Natural killer cell (primary cell): Measurements from ENCODE around the gene DOCK10. TPM values are rescaled to one million over a fixed set of nuclear protein-coding genes. Genes with fewer than 3 reads are reported as not detected.

Source experiments
- ATAC-seq, 3 donors: fragments of 150-1000 bp in 2 of 3; fragments of 200-7000 bp in 1 of 3; cut with Tn5 transposase; 1 replicate in 1 of 3; 2 replicates in 2 of 3; pipeline ENCODE4 v1.10.0; 2021; ENCODE audit warnings: mild to moderate bottlenecking in 2 of 3, moderate library complexity in 2 of 3
- DNase-seq, 2 donors: peaks; one replicate each; pipeline versions ENCODE4 v3.0.0 to v3.0.0-alpha.2; 2013 to 2021; ENCODE audit warnings: mixed read lengths in 1 of 2
- H3K27ac ChIP-seq: one replicate; pipeline ENCODE4 v1.5.1; 2013; ENCODE audit warnings: mild to moderate bottlenecking, low read length
- H3K27me3 ChIP-seq: one replicate; pipeline ENCODE4 v1.6.1; 2013; ENCODE audit warnings: low read length; ENCODE audit not compliant: control insufficient read depth, insufficient read depth
- H3K36me3 ChIP-seq: one replicate; pipeline ENCODE4 v1.6.1; 2013; ENCODE audit warnings: low read length; ENCODE audit not compliant: control insufficient read depth, insufficient read depth
- H3K4me1 ChIP-seq: one replicate; pipeline ENCODE4 v1.6.1; 2013; ENCODE audit warnings: low read length; ENCODE audit not compliant: control insufficient read depth, insufficient read depth
- H3K4me3 ChIP-seq: one replicate; pipeline ENCODE4 v1.5.1; 2013; ENCODE audit warnings: low read length
- H3K9me3 ChIP-seq: one replicate; pipeline ENCODE4 v1.6.1; 2013; ENCODE audit warnings: low read length; ENCODE audit not compliant: control insufficient read depth, insufficient read depth
- H3K27ac Mint-ChIP-seq, 2 donors: one replicate each; pipeline ENCODE4 v1.8.0; 2022; ENCODE audit warnings: mild to moderate bottlenecking in 2 of 2, mixed read lengths in 2 of 2, moderate library complexity in 1 of 2
- H3K27me3 Mint-ChIP-seq, 2 donors: one replicate each; pipeline ENCODE4 v1.8.0; 2022; ENCODE audit warnings: low read depth in 2 of 2, mixed read lengths in 2 of 2
- H3K36me3 Mint-ChIP-seq: one replicate; pipeline ENCODE4 v1.8.0; 2022; ENCODE audit warnings: mixed read lengths
- H3K4me1 Mint-ChIP-seq, 2 donors: one replicate each; pipeline ENCODE4 v1.8.0; 2022; ENCODE audit warnings: mixed read lengths in 2 of 2
- H3K4me3 Mint-ChIP-seq: one replicate; pipeline ENCODE4 v1.8.0; 2022; ENCODE audit warnings: mild to moderate bottlenecking, moderate library complexity, mixed read lengths
- H3K9me3 Mint-ChIP-seq, 2 donors: one replicate each; pipeline ENCODE4 v1.8.0; 2022; ENCODE audit warnings: mixed read lengths in 2 of 2
- CTCF ChIP-seq: fragments of 200-600 bp; IDR thresholded peaks from one replicate; pipeline ENCODE4 v1.8.0; 2022; ENCODE audit warnings: antibody characterized with exemption
- WGBS: methylation state at CpG from one replicate; pipeline ENCODE4 v1.1.7; 2013; ENCODE audit warnings: missing lambda C conversion rate; ENCODE audit not compliant: insufficient coverage; 5-methylcytosine and 5-hydroxymethylcytosine counted together
- intact Hi-C: fragments of 100-400 bp; cut with micrococcal nuclease; formaldehyde crosslinking; loops from one replicate; pipeline ENCODE4 v1.14.2; 2022
- total RNA-seq, 4 donors: library from RNA; stranded (reverse); fragments of 120-200 nt in 1 of 4; gene quantifications; one replicate each; pipeline versions ENCODE4 v1.2.3 to v1.2.4, GENCODE V29; 2013 to 2022

DOCK10 gene
- total RNA-seq, 3 donors from 2014 or later (not counting 1 experiment from before 2014, with no cell fraction given), result 181 to 213 (median 182) TPM

GRCh38 chr2:225022188-225022587, 20.1 kb downstream of the DOCK10 start:
- peaks cover 76 to 82% of the 10 kb centered on the region in 2 donors for H3K4me1 Mint-ChIP-seq
- no peaks in the 10 kb centered on the region for H3K27me3 ChIP-seq
- 59% methylated on average over 4 of the region's 4 CpGs for WGBS
- no peak overlapping the region for H3K27ac ChIP-seq
- DNase-seq (no peak), ATAC-seq (no peak)
- H3K9me3 Mint-ChIP-seq, result no peaks in the 10 kb centered on the region
- no peaks in the 10 kb centered on the region for H3K9me3 ChIP-seq
- no peaks in the 10 kb centered on the region for H3K36me3 Mint-ChIP-seq
- TF ChIP-seq CTCF, result no peak
- H3K4me3 Mint-ChIP-seq, result peak overlapping the region; percentile 43
- peak overlapping the region; percentile 63 to 74 for H3K27ac Mint-ChIP-seq
- no peak overlapping the region for H3K4me3 ChIP-seq
- H3K4me1 ChIP-seq, result peaks cover 24% of the 10 kb centered on the region
- H3K27me3 Mint-ChIP-seq, result no peaks in the 10 kb centered on the region
- H3K36me3 ChIP-seq, result no peaks in the 10 kb centered on the region
- intact Hi-C loops, result no loop called here

GRCh38 chr2:225020168-225020849, 22.0 kb downstream of the DOCK10 start:
- H3K27me3 Mint-ChIP-seq, result no peaks in the 10 kb centered on the region
- no peaks in the 10 kb centered on the region for H3K9me3 Mint-ChIP-seq
- H3K4me1 ChIP-seq, result peaks cover 10% of the 10 kb centered on the region
- no peaks in the 10 kb centered on the region for H3K36me3 Mint-ChIP-seq
- intact Hi-C loops, result no loop called here
- H3K36me3 ChIP-seq, result no peaks in the 10 kb centered on the region
- H3K4me3 Mint-ChIP-seq, result no peak overlapping the region
- DNase-seq (no peak), ATAC-seq (peak in 1 of 3 donors; percentile 59)
- peaks cover 60 to 67% of the 10 kb centered on the region in 2 donors for H3K4me1 Mint-ChIP-seq
- no peak overlapping the region for H3K27ac ChIP-seq
- TF ChIP-seq CTCF, result no peak
- H3K4me3 ChIP-seq, result no peak overlapping the region
- H3K27me3 ChIP-seq, result no peaks in the 10 kb centered on the region
- H3K27ac Mint-ChIP-seq, result peak overlapping the region; percentile 63 to 71
- no CpG with 5 or more reads among the region's 3 CpGs for WGBS
- H3K9me3 ChIP-seq, result no peaks in the 10 kb centered on the region

GRCh38 chr2:225019105-225019504, 23.2 kb downstream of the DOCK10 start:
- H3K4me3 Mint-ChIP-seq, result no peak overlapping the region
- H3K27ac Mint-ChIP-seq, result peak overlapping the region; percentile 63 to 71

More at GRCh38 chr2:225019105-225019504, 23.2 kb downstream of the DOCK10 start:
- WGBS, result 42% methylated on average over 3 of the region's 4 CpGs
- Histone ChIP-seq H3K4me1 (peaks cover 10% of the 10 kb centered on the region), H3K27ac (no peak overlapping the region), H3K4me3 (no peak overlapping the region), H3K36me3 (no peaks in the 10 kb centered on the region), H3K9me3 (no peaks in the 10 kb centered on the region), H3K27me3 (no peaks in the 10 kb centered on the region)
- intact Hi-C loops, result no loop called here
- no peaks in the 10 kb centered on the region for H3K36me3 Mint-ChIP-seq
- no peak for DNase-seq
- ATAC-seq, result peak; percentile 33 to 52 (median 35)
- no peak for TF ChIP-seq CTCF
- peaks cover 54 to 60% of the 10 kb centered on the region in 2 donors for H3K4me1 Mint-ChIP-seq
- no peaks in the 10 kb centered on the region for H3K27me3 Mint-ChIP-seq
- H3K9me3 Mint-ChIP-seq, result no peaks in the 10 kb centered on the region
